B cell (primary cell): ENCODE measurements around the gene CEND1. TPM values are rescaled to one million over a fixed set of nuclear protein-coding genes. Genes with fewer than 3 reads are reported as not detected.

ENCODE experiments used
- ATAC-seq: fragments of 200-7000 bp; cut with Tn5 transposase; one replicate; pipeline ENCODE4 v1.10.0; 2021; ENCODE audit warnings: low read depth, mild to moderate bottlenecking, moderate number of reproducible peaks, moderate library complexity
- CTCF ChIA-PET: fragments of 350-600 bp; sonication (Branson Sonifier 250); formaldehyde crosslinking; loops from one replicate; lab custom pipeline; 2021; ENCODE audit warnings: antibody characterized with exemption, inconsistent platforms; lab: Charles Lee
- POLR2A ChIA-PET: fragments of 350-600 bp; sonication (Branson Sonifier 250); formaldehyde crosslinking; loops from one replicate; lab custom pipeline; 2021; ENCODE audit warnings: antibody characterized with exemption; lab: Charles Lee
- DNase-seq: peaks from one replicate; pipeline ENCODE4 v3.0.0; 2013
- H2AFZ ChIP-seq: 2 replicates; pipeline ENCODE4 v1.6.1; 2012; ENCODE audit warnings: mild to moderate bottlenecking, low read depth, low read length; ENCODE audit not compliant: insufficient read depth, poor library complexity, severe bottlenecking
- H3K27ac ChIP-seq, 2 donors: 1 replicate in 1 of 2; 2 replicates in 1 of 2; pipeline ENCODE4 v1.5.1; 2012 to 2013; ENCODE audit warnings: low read length in 2 of 2, mild to moderate bottlenecking in 2 of 2, moderate library complexity in 1 of 2
- H3K27me3 ChIP-seq, 4 experiments: fragments of 200-600 bp in 1 of 4; sonication (generic) in 1 of 4; replicated peaks in 1 of 4; 1 replicate in 2 of 4; 2 replicates in 2 of 4; pipeline versions ENCODE4 v1.6.1 to v1.7.0; 2013 to 2016; ENCODE audit warnings: low read length in 3 of 4, mild to moderate bottlenecking in 2 of 4, mixed read lengths in 1 of 4, moderate library complexity in 1 of 4; ENCODE audit not compliant: insufficient read depth in 4 of 4, control insufficient read depth in 3 of 4; ENCODE audit errors: control extremely low read depth in 1 of 4
- H3K36me3 ChIP-seq, 2 experiments: replicated peaks in 1 of 2; 1 replicate in 1 of 2; 2 replicates in 1 of 2; pipeline versions ENCODE4 v1.6.1 to v1.7.1; 2013; ENCODE audit warnings: low read length in 1 of 2; ENCODE audit not compliant: insufficient read depth in 2 of 2, control insufficient read depth in 1 of 2; ENCODE audit errors: control extremely low read depth in 1 of 2, extremely low read depth in 1 of 2
- H3K4me1 ChIP-seq, 2 donors: fragments of 200-600 bp in 1 of 2; sonication (generic) in 1 of 2; 1 replicate in 1 of 2; 2 replicates in 1 of 2; pipeline versions ENCODE4 v1.5.1 to v1.6.1; 2013 to 2017; ENCODE audit warnings: low read length in 2 of 2; ENCODE audit not compliant: control insufficient read depth in 2 of 2, insufficient read depth in 2 of 2
- H3K4me2 ChIP-seq: replicated peaks from 2 replicates; pipeline ENCODE3; 2012; ENCODE audit warnings: mild to moderate bottlenecking, low read depth, low read length; ENCODE audit not compliant: poor library complexity, severe bottlenecking
- H3K4me3 ChIP-seq, 5 experiments: fragments of 200-600 bp in 1 of 5; sonication (generic) in 1 of 5; 1 replicate in 3 of 5; 2 replicates in 2 of 5; pipeline versions ENCODE4 v1.5.1 to v1.7.0; 2011 to 2016; ENCODE audit warnings: low read length in 4 of 5, mild to moderate bottlenecking in 4 of 5, low read depth in 2 of 5, control low read depth in 1 of 5, moderate library complexity in 1 of 5; ENCODE audit not compliant: insufficient read depth in 1 of 5; ENCODE audit errors: control extremely low read depth in 1 of 5, extremely low read depth in 1 of 5
- H3K79me2 ChIP-seq: fragments of 200-600 bp; sonication (generic); one replicate; pipeline ENCODE4 v1.6.0; 2016; ENCODE audit warnings: low read length; ENCODE audit not compliant: control insufficient read depth, insufficient read depth
- H3K9ac ChIP-seq: fragments of 200-600 bp; sonication (generic); 2 replicates; pipeline ENCODE4 v1.6.1; 2017; ENCODE audit warnings: mild to moderate bottlenecking, low read length, moderate library complexity
- H3K9me3 ChIP-seq, 3 donors: one replicate each; pipeline versions ENCODE4 v1.6.1 to v1.7.1; 2013; ENCODE audit warnings: low read length in 2 of 3; ENCODE audit not compliant: control insufficient read depth in 2 of 3, insufficient read depth in 1 of 3; ENCODE audit errors: control extremely low read depth in 1 of 3
- H4K20me1 ChIP-seq: 2 replicates; pipeline ENCODE4 v1.6.0; 2012; ENCODE audit warnings: mild to moderate bottlenecking, low read length; ENCODE audit not compliant: insufficient read depth, control insufficient read depth, poor library complexity, severe bottlenecking
- H3K27ac Mint-ChIP-seq: one replicate; pipeline ENCODE4 v1.8.0; 2021; ENCODE audit warnings: mixed read lengths
- H3K27me3 Mint-ChIP-seq: one replicate; pipeline ENCODE4 v1.8.0; 2021; ENCODE audit warnings: mixed read lengths
- H3K4me1 Mint-ChIP-seq: one replicate; pipeline ENCODE4 v1.8.0; 2021; ENCODE audit warnings: mixed read lengths
- H3K4me3 Mint-ChIP-seq: one replicate; pipeline ENCODE4 v1.8.0; 2021; ENCODE audit warnings: mixed read lengths
- H3K9me3 Mint-ChIP-seq: one replicate; pipeline ENCODE4 v1.8.0; 2022; ENCODE audit warnings: mixed read lengths; ENCODE audit not compliant: insufficient read depth
- EZH2 ChIP-seq: IDR thresholded peaks from 2 replicates; pipeline ENCODE4 v1.6.1; 2012; ENCODE audit warnings: borderline replicate concordance, low read depth, mild to moderate bottlenecking, moderate library complexity, low read length; ENCODE audit not compliant: insufficient read depth, poor library complexity, severe bottlenecking
- WGBS: methylation state at CpG from one replicate; pipeline ENCODE4 v1.1.5; 2013; ENCODE audit warnings: missing lambda C conversion rate; ENCODE audit not compliant: insufficient coverage; 5-methylcytosine and 5-hydroxymethylcytosine counted together
- intact Hi-C: fragments of 100-400 bp; cut with micrococcal nuclease; formaldehyde crosslinking; loops from one replicate; pipeline ENCODE4 v1.10.0; 2022
- polyA plus RNA-seq: library from polyadenylated mRNA; depleted of rRNA; stranded (reverse); fragments of >200 nt; gene quantifications from 2 replicates; pipeline ENCODE4 v1.2.3, GENCODE V29; 2012
- total RNA-seq, 2 donors: library from RNA; stranded (reverse); fragments of 120-200 nt in 1 of 2; gene quantifications; 1 replicate in 1 of 2; 2 replicates in 1 of 2; pipeline versions ENCODE4 v1.2.3 to v1.2.4, GENCODE V29; 2013 to 2022
- TF ChIP-seq, protein P1 (sequence below): fragments of 200-600 bp; IDR thresholded peaks from one replicate; pipeline ENCODE4 v1.8.0; 2022; ENCODE audit warnings: antibody characterized with exemption, mild to moderate bottlenecking

CEND1 gene
- total and polyA plus RNA-seq, 2 donors (not counting 1 experiment from before 2014, with no cell fraction given) = 0.13 to 0.39 TPM

GRCh38 chr11:763549-764321 lies 26.2 kb downstream of the CEND1 start:
- no peak overlapping the region for H3K4me2 ChIP-seq
- no peak overlapping the region for H3K4me3 Mint-ChIP-seq
- ChIA-PET POLR2A (interaction anchor here (0.5 to 0.7 kb wide), 3 partner anchors 21 to 209 kb away, joined by 3 to 4 read pairs (median 4); no protein-coding TSS in a partner anchor), CTCF (interaction anchor here (1.3 to 3.4 kb wide), 6 partner anchors 14 to 209 kb away, joined by 4 to 16 read pairs (median 8); partner anchors contain the start of gene TALDO1)
- H3K27ac Mint-ChIP-seq = no peak overlapping the region
- no peak for ATAC-seq
- no peak overlapping the region for H3K4me3 ChIP-seq
- 98% methylated on average over 20 of the region's 22 CpGs for WGBS
- TF ChIP-seq, protein P1, sequence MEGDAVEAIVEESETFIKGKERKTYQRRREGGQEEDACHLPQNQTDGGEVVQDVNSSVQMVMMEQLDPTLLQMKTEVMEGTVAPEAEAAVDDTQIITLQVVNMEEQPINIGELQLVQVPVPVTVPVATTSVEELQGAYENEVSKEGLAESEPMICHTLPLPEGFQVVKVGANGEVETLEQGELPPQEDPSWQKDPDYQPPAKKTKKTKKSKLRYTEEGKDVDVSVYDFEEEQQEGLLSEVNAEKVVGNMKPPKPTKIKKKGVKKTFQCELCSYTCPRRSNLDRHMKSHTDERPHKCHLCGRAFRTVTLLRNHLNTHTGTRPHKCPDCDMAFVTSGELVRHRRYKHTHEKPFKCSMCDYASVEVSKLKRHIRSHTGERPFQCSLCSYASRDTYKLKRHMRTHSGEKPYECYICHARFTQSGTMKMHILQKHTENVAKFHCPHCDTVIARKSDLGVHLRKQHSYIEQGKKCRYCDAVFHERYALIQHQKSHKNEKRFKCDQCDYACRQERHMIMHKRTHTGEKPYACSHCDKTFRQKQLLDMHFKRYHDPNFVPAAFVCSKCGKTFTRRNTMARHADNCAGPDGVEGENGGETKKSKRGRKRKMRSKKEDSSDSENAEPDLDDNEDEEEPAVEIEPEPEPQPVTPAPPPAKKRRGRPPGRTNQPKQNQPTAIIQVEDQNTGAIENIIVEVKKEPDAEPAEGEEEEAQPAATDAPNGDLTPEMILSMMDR = no peak
- TF ChIP-seq EZH2 = no peak
- DNase-seq = no peak
- no peaks in the 10 kb centered on the region for H3K9me3 Mint-ChIP-seq
- no peaks in the 10 kb centered on the region for H3K27me3 ChIP-seq
- intact Hi-C loops = no loop called here
- H3K4me1 ChIP-seq = no peaks in the 10 kb centered on the region
- H3K4me1 Mint-ChIP-seq = peaks cover 2% of the 10 kb centered on the region
- H3K27ac ChIP-seq = no peak overlapping the region
- H3K79me2 ChIP-seq = no peaks in the 10 kb centered on the region
- no peak overlapping the region for H2AFZ ChIP-seq
- H3K27me3 Mint-ChIP-seq = no peaks in the 10 kb centered on the region
- peaks cover 4 to 52% of the 10 kb centered on the region in 2 experiments for H3K36me3 ChIP-seq
- no peak overlapping the region for H3K9ac ChIP-seq
- peaks cover 17% of the 10 kb centered on the region for H4K20me1 ChIP-seq
- H3K9me3 ChIP-seq = no peaks in the 10 kb centered on the region

DNA sequence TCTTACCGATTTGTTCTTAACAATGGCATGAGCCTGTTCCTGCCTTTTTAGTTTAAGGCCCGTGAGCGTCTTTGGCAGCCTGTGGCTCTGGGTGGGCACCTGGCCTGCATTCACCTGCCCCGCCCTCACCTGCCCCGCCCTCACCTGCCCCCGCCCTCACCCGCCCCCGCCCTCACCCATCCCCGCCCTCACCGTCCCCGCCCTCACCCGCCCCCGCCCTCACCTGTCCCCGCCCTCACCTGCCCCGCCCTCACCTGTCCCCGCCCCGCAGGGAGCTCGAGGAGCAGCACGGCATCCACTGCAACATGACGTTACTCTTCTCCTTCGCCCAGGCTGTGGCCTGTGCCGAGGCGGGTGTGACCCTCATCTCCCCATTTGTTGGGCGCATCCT lies 26.8 kb downstream of the CEND1 start:
- intact Hi-C loops = no loop called here
- Histone ChIP-seq H3K4me3 (no peak overlapping the region), H3K79me2 (no peaks in the 10 kb centered on the region), H3K27me3 (no peaks in the 10 kb centered on the region), H3K9ac (no peak overlapping the region), H3K27ac (no peak overlapping the region), H3K9me3 (no peaks in the 10 kb centered on the region), H3K36me3 (peaks cover 4 to 53% of the 10 kb centered on the region in 2 experiments), H2AFZ (no peak overlapping the region), H3K4me1 (no peaks in the 10 kb centered on the region), H3K4me2 (no peak overlapping the region), H4K20me1 (peaks cover 17% of the 10 kb centered on the region)
- no peak for DNase-seq
- Mint-ChIP-seq H3K27ac (no peak overlapping the region), H3K9me3 (no peaks in the 10 kb centered on the region), H3K27me3 (no peaks in the 10 kb centered on the region), H3K4me1 (peaks cover 2% of the 10 kb centered on the region), H3K4me3 (no peak overlapping the region)
- TF ChIP-seq, protein P1 = no peak
- no peak for TF ChIP-seq EZH2
- no peak for ATAC-seq
- POLR2A ChIA-PET = interaction anchor here (0.5 to 0.7 kb wide), 3 partner anchors 20 to 208 kb away, joined by 3 to 4 read pairs (median 4); no protein-coding TSS in a partner anchor
- CTCF ChIA-PET = interaction anchor here (1.6 to 1.9 kb wide), 2 partner anchors 13 to 15 kb away, joined by 7 to 9 read pairs; partner anchors contain the start of gene TALDO1
- WGBS = 96% methylated on average over 9 of the region's 24 CpGs
